HCT116 (cell line): ENCODE measurements around the gene MAP2K2.

Experiments used
- EGR1 ChIP-seq: IDR thresholded peaks from 2 replicates; pipeline ENCODE4 v1.6.1; 2012; ENCODE audit warnings: low read depth
- EZH2 ChIP-seq: fragments of 200-600 bp; sonication (generic); IDR thresholded peaks from 2 replicates; pipeline ENCODE4 v1.6.1; 2017; ENCODE audit warnings: antibody characterized with exemption, mixed run types
- POLR2A ChIP-seq: IDR thresholded peaks from 2 replicates; pipeline ENCODE4 v1.7.0; 2011; ENCODE audit warnings: borderline replicate concordance; ENCODE audit not compliant: insufficient read depth, insufficient read length; ENCODE audit errors: extremely low read depth
- POLR2AphosphoS5 ChIP-seq: IDR thresholded peaks from 2 replicates; pipeline ENCODE4 v1.6.1; 2011; ENCODE audit warnings: mild to moderate bottlenecking, low read depth, low read length, moderate library complexity
- TF ChIP-seq, protein P1 (sequence below): IDR thresholded peaks from 2 replicates; pipeline ENCODE4 v1.6.1; 2012
- TF ChIP-seq, protein P2 (sequence below), 3 experiments: fragments of 200-600 bp in 1 of 3; sonication (generic) in 1 of 3; IDR thresholded peaks in 2 of 3; conservative IDR thresholded peaks in 1 of 3; 2 replicates each; pipeline ENCODE4 v1.5.1; 2012 to 2017; ENCODE audit warnings: low read depth in 2 of 3, low read length in 2 of 3, antibody characterized with exemption in 1 of 3, borderline replicate concordance in 1 of 3, control low read depth in 1 of 3, mild to moderate bottlenecking in 1 of 3, mixed read lengths in 1 of 3, mixed run types in 1 of 3, moderate library complexity in 1 of 3; ENCODE audit not compliant: insufficient read depth in 1 of 3

DNA sequence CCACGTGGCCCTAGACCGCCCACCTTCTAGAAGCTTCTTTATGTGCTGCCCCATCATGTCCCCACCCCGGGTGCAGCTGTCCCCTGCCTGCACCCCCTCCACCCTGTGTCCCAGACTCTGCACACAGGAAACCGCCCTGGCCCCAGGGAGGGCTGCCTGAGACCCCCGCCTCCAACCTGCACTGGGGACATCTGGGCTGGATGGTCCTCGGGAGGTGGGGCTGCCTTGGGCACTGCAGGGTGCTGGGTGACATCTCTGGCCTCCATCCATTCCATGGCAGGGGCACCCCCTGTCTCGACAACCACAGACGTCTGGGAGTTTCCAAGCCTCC, 39.4 kb downstream of the MAP2K2 start:
- TF ChIP-seq, protein P1, sequence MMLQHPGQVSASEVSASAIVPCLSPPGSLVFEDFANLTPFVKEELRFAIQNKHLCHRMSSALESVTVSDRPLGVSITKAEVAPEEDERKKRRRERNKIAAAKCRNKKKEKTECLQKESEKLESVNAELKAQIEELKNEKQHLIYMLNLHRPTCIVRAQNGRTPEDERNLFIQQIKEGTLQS: no peak
- no peak for TF ChIP-seq EZH2
- TF ChIP-seq, protein P2, sequence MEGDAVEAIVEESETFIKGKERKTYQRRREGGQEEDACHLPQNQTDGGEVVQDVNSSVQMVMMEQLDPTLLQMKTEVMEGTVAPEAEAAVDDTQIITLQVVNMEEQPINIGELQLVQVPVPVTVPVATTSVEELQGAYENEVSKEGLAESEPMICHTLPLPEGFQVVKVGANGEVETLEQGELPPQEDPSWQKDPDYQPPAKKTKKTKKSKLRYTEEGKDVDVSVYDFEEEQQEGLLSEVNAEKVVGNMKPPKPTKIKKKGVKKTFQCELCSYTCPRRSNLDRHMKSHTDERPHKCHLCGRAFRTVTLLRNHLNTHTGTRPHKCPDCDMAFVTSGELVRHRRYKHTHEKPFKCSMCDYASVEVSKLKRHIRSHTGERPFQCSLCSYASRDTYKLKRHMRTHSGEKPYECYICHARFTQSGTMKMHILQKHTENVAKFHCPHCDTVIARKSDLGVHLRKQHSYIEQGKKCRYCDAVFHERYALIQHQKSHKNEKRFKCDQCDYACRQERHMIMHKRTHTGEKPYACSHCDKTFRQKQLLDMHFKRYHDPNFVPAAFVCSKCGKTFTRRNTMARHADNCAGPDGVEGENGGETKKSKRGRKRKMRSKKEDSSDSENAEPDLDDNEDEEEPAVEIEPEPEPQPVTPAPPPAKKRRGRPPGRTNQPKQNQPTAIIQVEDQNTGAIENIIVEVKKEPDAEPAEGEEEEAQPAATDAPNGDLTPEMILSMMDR (IDR thresholded peaks at IDR 0.05 in 2 of 3, conservative IDR thresholded peaks at IDR 0.05 in 1 of 3; ENCODE audit: borderline replicate concordance in 1 of 3, insufficient read depth in 1 of 3, low read depth in 2 of 3, low read length in 2 of 3): no peak
- no peak for TF ChIP-seq EGR1
- TF ChIP-seq POLR2A: no peak
- TF ChIP-seq POLR2AphosphoS5: no peak
